GM21576 (cell line): ENCODE results near the gene RIPOR2.
A peak's percentile ranks its signal among the peaks of the same experiment; 100 is the strongest.
"Not testable (repeated sequence)": the region's sequence is repeated elsewhere in the genome, so short reads cannot be mapped to it uniquely, and the experiment has no call there.

ENCODE experiments used
- ATAC-seq: cut with Tn5 transposase; IDR thresholded peaks from one replicate; pipeline ENCODE4 v1.9.1; 2021; ENCODE audit warnings: mild to moderate bottlenecking, moderate library complexity; ENCODE audit not compliant: unreplicated experiment

Gene RIPOR2

GRCh38 chr6:24775520-24776058 is 160.2 kb downstream of the RIPOR2 start:
- no peak for ATAC-seq

DNA sequence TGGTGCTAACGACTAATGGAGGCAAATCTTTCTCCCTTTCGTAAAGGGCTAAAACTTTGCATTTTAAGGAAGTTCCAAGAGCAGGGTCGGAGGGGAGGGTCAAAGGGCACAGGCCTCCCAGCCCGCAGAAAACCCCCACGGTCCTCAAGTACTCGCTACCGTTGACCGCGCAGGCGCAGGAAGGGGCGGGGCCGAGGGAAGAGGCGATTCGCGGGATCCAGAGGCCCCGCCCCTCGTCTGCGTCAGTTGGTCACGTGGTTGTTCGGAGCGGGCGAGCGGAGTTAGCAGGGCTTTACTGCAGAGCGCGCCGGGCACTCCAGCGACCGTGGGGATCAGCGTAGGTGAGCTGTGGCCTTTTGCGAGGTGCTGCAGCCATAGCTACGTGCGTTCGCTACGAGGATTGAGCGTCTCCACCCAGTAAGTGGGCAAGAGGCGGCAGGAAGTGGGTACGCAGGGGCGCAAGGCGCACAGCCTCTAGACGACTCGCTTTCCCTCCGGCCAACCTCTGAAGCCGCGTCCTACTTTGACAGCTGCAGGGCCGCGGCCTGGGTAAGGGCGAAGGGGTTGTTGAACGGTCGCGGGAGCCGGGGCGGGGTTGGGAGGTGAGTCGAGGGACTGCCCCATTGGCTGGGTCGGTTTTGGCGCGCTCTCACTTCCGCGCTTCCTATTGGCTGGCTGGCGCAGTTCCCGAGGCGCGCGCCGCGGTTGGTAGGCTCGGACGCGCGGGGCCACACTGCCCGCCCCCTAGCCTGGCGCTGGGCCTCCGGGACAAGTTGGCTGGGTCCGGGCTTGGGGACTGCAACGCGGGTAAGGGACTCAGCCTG is 160.9 kb downstream of the RIPOR2 start, which contains the start of gene GMNN:
TSS of gene GMNN (plus strand) at position 242 of the 824 bp plus-strand sequence. CDS start 2,310 bp downstream, outside the sequence.
- peak; percentile 86 for ATAC-seq

GRCh38 chr6:24768361-24768760 is 167.4 kb downstream of the RIPOR2 start:
- ATAC-seq, result no peak

- peak; percentile 63 for ATAC-seq
Observed at GRCh38 chr6:24766680-24767462, 168.9 kb downstream of the RIPOR2 start.

DNA sequence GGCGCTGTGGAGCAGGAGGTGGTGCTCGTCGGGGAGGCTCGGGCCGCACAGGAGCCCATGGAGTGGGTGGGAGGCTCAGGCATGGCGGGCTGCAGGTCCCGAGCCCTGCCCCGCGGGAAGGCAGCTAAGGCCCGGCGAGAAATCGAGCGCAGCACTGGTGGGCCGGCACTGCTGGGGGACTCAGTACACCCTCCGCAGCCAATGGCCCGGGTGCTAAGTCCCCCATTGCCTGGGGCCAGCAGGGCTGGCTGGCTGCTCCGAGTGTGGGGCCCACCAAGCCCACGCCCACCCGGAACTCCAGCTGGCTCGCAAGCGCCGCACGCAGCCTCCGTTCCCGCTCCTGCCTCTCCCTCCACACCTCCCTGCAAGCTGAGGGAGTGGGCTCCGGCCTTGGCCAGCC is 169.8 kb downstream of the RIPOR2 start:
- not testable (repeated sequence) for ATAC-seq

GRCh38 chr6:24764833-24765828 is 170.6 kb downstream of the RIPOR2 start:
- ATAC-seq, result not testable (repeated sequence)

DNA sequence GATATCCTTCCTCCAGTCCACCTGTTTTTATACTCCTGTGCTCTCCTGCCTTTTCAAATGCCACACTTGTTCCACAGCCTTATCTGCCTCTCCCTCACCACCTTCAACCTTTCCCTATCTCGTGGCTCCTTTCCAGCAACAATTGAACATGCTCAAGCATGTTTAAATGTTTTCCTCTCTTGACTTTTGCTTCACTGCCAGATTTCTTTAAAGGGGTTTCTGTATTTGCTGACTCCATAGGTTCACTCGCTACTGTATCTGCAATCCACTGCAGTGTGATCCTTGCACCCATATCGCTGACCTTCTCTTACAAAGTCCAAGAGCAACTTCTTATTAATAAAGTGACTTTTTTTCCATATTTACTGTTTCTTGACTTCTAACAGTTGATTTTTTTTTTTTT is 172.2 kb downstream of the RIPOR2 start:
- ATAC-seq, result no peak

GRCh38 chr6:24761851-24762250 is 173.9 kb downstream of the RIPOR2 start:
- no peak for ATAC-seq

DNA sequence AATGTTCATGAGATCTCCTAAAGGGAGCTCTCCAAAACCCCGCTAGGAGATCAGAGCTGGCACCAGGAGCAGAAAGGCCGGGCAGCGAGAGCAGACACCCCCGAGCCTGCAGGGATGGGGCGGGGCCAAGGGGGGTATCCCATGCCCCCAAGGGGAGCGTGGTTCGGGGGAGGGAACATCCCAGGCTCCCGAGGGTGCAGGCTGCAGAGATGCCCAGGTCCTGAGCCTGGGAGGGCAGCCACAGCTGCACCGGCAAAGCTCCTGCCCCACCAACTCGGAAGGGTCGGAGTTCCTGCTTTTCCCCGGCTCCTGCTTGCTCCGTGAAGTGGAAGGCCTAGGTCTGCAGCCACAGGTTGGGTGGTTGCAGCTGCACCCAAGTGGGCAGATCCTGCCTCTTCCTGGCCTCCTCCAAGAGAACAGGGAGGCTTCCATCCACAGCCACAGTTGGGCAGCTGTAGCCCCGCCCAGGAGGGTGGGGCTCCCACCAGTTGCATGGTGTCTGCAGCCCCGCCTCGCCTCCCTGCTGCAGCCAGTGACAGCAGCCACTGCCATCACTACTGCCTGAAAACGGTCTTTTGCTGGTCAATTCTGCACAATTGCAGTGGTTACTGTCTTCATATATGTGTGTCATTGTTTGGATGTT is 174.4 kb downstream of the RIPOR2 start:
- no peak for ATAC-seq

DNA sequence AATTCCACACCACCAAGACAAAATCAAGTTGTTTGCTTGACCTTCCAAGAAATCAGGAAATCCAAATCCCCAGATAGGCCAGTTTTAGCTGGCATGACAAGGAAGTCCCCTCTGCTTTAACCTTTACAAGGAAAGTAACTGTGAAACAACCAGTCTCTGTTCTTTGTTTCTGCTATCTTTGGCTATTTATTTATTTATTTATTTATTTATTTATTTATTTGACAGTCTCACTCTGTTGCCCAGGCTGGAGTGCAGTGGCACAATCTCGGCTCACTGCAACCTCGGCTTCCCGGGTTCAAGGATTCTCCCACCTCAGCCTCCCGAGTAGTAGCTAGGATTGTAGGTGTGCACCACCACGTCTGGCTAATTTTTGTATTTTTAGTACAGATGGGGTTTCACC is 175.6 kb downstream of the RIPOR2 start:
- ATAC-seq, result no peak

- ATAC-seq, result no peak
Observed at GRCh38 chr6:24759718-24760117, 176.0 kb downstream of the RIPOR2 start.

DNA sequence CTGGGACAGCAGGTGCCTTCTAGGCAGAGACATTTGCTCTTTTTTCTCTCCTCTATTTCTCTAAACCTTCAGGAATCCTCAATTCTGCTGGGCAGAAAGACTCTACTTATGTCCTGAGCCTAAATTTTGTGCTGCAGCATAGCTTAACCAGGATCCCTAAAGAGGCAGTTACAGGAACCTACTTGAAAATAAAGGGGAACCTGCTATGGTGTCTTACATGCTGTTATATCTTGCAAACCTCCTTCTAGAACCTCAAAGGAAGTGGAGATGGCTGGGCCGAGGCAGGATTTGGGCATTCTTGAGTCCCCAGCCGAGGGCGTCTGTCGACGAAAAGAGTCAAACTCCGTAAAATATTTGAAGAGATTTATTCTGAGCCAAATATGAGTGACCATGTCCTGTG is 178.1 kb downstream of the RIPOR2 start:
- ATAC-seq, result no peak

- ATAC-seq, result no peak
Observed at GRCh38 chr6:24755279-24755678, 180.5 kb downstream of the RIPOR2 start.

DNA sequence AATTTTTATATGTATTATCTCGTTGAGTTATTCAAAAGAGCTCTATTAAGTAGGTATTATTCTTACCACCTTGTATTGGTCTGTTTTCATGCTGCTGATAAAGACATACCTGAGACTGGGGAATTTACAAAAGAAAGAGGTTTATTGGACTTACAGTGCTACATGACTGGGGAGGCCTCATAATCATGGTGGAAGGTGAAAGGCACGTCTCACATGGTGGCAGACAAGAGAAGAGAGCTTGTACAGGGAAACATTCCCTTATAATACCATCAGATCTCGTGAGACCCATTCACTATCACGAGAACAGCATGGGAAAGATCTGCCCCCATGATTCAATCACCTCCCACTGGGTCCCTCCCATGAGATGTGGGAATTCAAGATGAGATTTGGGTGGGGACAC is 181.4 kb downstream of the RIPOR2 start:
- not testable (repeated sequence) for ATAC-seq
